Measurements from ENCODE around the gene RNPEP. TPM values are rescaled to one million over a fixed set of nuclear protein-coding genes. Genes with fewer than 3 reads are reported as not detected.

The RNPEP gene
- total RNA-seq, 2 donors from 2014 or later = 46.6 to 73.5 TPM

GRCh38 chr1:202016022-202016810 is 33.8 kb downstream of the RNPEP start:
- Histone ChIP-seq H3K9ac (ENCODE audit: extremely low read depth, low read length, poor library complexity, severe bottlenecking) (no peak overlapping the region), H3K9me3 (ENCODE audit: control insufficient read depth, low read length) (no peaks in the 10 kb centered on the region), H3K4me1 (ENCODE audit: control insufficient read depth, insufficient read depth, low read length) (no peaks in the 10 kb centered on the region), H3K36me3 (ENCODE audit: control insufficient read depth, insufficient read depth, low read length) (peaks cover 7% of the 10 kb centered on the region), H3K27ac (ENCODE audit: low read depth, low read length) (no peak overlapping the region), H3K4me3 (ENCODE audit: low read length) (no peak overlapping the region), H3K27me3 (ENCODE audit: control insufficient read depth, insufficient read depth, low read length, poor library complexity, severe bottlenecking) (no peaks in the 10 kb centered on the region)
- Mint-ChIP-seq H3K4me3 (no peak overlapping the region), H3K27me3 (ENCODE audit: insufficient read depth) (no peaks in the 10 kb centered on the region), H3K4me1 (peaks cover 23% of the 10 kb centered on the region), H3K27ac (no peak overlapping the region), H3K36me3 (ENCODE audit: low read depth) (peaks cover 23% of the 10 kb centered on the region), H3K9me3 (no peaks in the 10 kb centered on the region)
- TF ChIP-seq CTCF (conservative IDR thresholded peaks at IDR 0.05) = no peak
- no peak for DNase-seq
- 90 to 92% methylated on average over 9 of the region's 9 CpGs for WGBS, 2 experiments (ENCODE audit: insufficient coverage in 1 of 2, insufficient read length in 1 of 2)

- no peak overlapping the region for H3K4me3 Mint-ChIP-seq
These were observed 34.6 kb downstream of the RNPEP start for GRCh38 chr1:202016811-202017748.

More at GRCh38 chr1:202016811-202017748, 34.6 kb downstream of the RNPEP start:
- 94 to 99% methylated on average over 12 to 21 of the region's 21 CpGs for WGBS, 2 experiments (ENCODE audit: insufficient coverage in 1 of 2, insufficient read length in 1 of 2)
- Mint-ChIP-seq H3K36me3 (ENCODE audit: low read depth) (peaks cover 23% of the 10 kb centered on the region), H3K27ac (no peak overlapping the region), H3K9me3 (no peaks in the 10 kb centered on the region), H3K4me1 (peaks cover 22% of the 10 kb centered on the region), H3K27me3 (ENCODE audit: insufficient read depth) (no peaks in the 10 kb centered on the region)
- no peaks in the 10 kb centered on the region for H3K9me3 ChIP-seq (ENCODE audit: control insufficient read depth, low read length)
- no peak overlapping the region for H3K9ac ChIP-seq (ENCODE audit: extremely low read depth, low read length, poor library complexity, severe bottlenecking)
- no peak for TF ChIP-seq CTCF (conservative IDR thresholded peaks at IDR 0.05)
- no peaks in the 10 kb centered on the region for H3K4me1 ChIP-seq (ENCODE audit: control insufficient read depth, insufficient read depth, low read length)
- no peak overlapping the region for H3K27ac ChIP-seq (ENCODE audit: low read depth, low read length)
- peaks cover 7% of the 10 kb centered on the region for H3K36me3 ChIP-seq (ENCODE audit: control insufficient read depth, insufficient read depth, low read length)
- no peak for DNase-seq
- no peaks in the 10 kb centered on the region for H3K27me3 ChIP-seq (ENCODE audit: control insufficient read depth, insufficient read depth, low read length, poor library complexity, severe bottlenecking)
- H3K4me3 ChIP-seq (ENCODE audit: low read length) = no peak overlapping the region
